ENCODE measurements around the gene SERAC1.

- TF ChIP-seq EZH2 (IDR thresholded peaks at IDR 0.05; ENCODE audit: borderline replicate concordance, insufficient read depth, low read depth, low read length, poor library complexity, severe bottlenecking) (no peak), CTCF (IDR thresholded peaks at IDR 0.05) (no peak)
These were observed 20.5 kb upstream of the SERAC1 start for GRCh38 chr6:158188591-158188990.

Data from B cell (primary cell).